Umbilical cord (tissue), 2 donors: Measurements from ENCODE around the gene CDH12. TPM values are rescaled to one million over a fixed set of nuclear protein-coding genes. Genes with fewer than 3 reads are reported as not detected.

Experiments
- DNase-seq: peaks from one replicate; pipeline ENCODE4 v3.0.0-alpha.2; 2015; ENCODE audit warnings: low spot score
- total RNA-seq: library from RNA; depleted of rRNA; stranded (reverse); fragments of >200 nt; gene quantifications from one replicate; pipeline ENCODE4 v1.2.3, GENCODE V29; 2014; ENCODE audit warnings: low replicate concordance; ENCODE audit not compliant: insufficient read depth

The CDH12 gene
- total RNA-seq, 1 donor from 2014 or later, result 3.6 TPM

GRCh38 chr5:21823588-21823987 lies 1029.6 kb downstream of the CDH12 start:
- DNase-seq, result no peak

GRCh38 chr5:21823076-21823574 lies 1030.0 kb downstream of the CDH12 start:
- no peak for DNase-seq

- no peak for DNase-seq
Measured at GRCh38 chr5:21820527-21820926, 1032.6 kb downstream of the CDH12 start.

- DNase-seq, result no peak
Measured at GRCh38 chr5:21818370-21818720, 1034.8 kb downstream of the CDH12 start.

GRCh38 chr5:21817668-21818369 lies 1035.3 kb downstream of the CDH12 start:
- DNase-seq, result peak; percentile 4

- peak; percentile 6 for DNase-seq
Measured at GRCh38 chr5:21810737-21811316, 1042.3 kb downstream of the CDH12 start.

- DNase-seq, result no peak
Measured at GRCh38 chr5:21809611-21810010, 1043.5 kb downstream of the CDH12 start.

- DNase-seq, result no peak
Measured at GRCh38 chr5:21807953-21808352, 1045.2 kb downstream of the CDH12 start.

GRCh38 chr5:21806943-21807342 lies 1046.2 kb downstream of the CDH12 start:
- DNase-seq, result no peak

- no peak for DNase-seq
Measured at GRCh38 chr5:21806271-21806670, 1046.9 kb downstream of the CDH12 start.

GRCh38 chr5:21802869-21803490 lies 1050.2 kb downstream of the CDH12 start:
- DNase-seq, result peak; percentile 40

- no peak for DNase-seq
Measured at GRCh38 chr5:21802100-21802499, 1051.0 kb downstream of the CDH12 start.

- peak; percentile 1 for DNase-seq
Measured at GRCh38 chr5:21792748-21793147, 1060.4 kb downstream of the CDH12 start.

- no peak for DNase-seq
Measured at GRCh38 chr5:21791304-21791703, 1061.8 kb downstream of the CDH12 start.

GRCh38 chr5:21784487-21784886 lies 1068.7 kb downstream of the CDH12 start:
- DNase-seq, result no peak

GRCh38 chr5:21783074-21783679 lies 1070.0 kb downstream of the CDH12 start:
- no peak for DNase-seq

GRCh38 chr5:21776466-21776865 lies 1076.7 kb downstream of the CDH12 start:
- no peak for DNase-seq

GRCh38 chr5:21774801-21775200 lies 1078.3 kb downstream of the CDH12 start:
- DNase-seq, result no peak

- DNase-seq, result no peak
Measured at GRCh38 chr5:21774281-21774680, 1078.9 kb downstream of the CDH12 start.

- DNase-seq, result no peak
Measured at GRCh38 chr5:21773456-21773855, 1079.7 kb downstream of the CDH12 start.

GRCh38 chr5:21765406-21765805 lies 1087.7 kb downstream of the CDH12 start:
- DNase-seq, result no peak

GRCh38 chr5:21739096-21739495 lies 1114.0 kb downstream of the CDH12 start:
- DNase-seq, result no peak

- no peak for DNase-seq
Measured at GRCh38 chr5:21723500-21723899, 1129.6 kb downstream of the CDH12 start.
